GM19452 (cell line): ENCODE measurements around the gene LDB1.

Source experiments
- ATAC-seq: cut with Tn5 transposase; IDR thresholded peaks from one replicate; pipeline ENCODE4 v1.9.1; 2021; ENCODE audit not compliant: unreplicated experiment

LDB1 gene

DNA sequence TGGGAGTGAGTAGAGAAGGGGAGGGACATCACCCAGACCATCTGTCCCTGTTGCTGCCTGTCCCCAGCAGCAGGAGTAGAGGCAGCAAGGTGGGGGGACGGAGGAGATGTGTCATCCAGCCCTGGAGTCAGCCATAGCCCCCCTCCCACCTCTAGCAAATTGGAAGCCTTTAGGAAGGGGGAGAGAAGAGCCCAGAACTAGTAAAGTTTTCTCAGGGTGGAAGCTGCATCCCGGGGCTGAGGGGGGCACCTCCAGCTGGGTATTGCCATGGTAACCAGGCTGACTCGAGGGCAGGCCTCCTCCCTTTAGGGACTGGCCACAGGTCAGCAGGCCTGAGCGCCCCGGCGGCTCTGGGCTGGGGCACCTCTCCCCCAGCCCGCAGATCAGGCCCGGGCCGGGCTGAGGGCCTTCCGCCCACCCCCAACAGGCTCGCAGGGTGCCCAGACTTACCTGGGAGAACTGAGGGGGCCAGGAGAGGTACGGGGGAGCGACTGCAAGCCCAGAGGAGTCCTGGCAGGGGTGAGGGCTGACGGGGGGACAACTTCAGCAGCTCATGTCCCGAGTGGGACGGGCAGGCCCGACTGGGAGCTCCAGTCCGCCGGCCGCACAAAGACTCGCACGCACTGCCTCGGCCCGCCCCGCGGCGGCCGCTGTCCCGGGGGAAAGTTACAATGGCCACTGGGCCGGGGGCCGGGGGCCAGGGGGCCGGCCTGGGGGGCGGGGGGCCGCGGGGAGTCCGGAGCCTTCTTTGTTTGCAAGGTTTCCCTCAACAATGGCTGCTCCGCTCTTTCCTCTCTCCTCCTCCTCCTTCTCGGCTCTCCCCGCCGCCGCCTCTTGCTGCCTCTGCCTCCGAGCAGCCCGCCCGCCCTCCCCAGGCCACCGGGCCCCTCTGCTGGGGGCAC is 6.0 kb downstream of the LDB1 start:
- peak; percentile 19 for ATAC-seq

DNA sequence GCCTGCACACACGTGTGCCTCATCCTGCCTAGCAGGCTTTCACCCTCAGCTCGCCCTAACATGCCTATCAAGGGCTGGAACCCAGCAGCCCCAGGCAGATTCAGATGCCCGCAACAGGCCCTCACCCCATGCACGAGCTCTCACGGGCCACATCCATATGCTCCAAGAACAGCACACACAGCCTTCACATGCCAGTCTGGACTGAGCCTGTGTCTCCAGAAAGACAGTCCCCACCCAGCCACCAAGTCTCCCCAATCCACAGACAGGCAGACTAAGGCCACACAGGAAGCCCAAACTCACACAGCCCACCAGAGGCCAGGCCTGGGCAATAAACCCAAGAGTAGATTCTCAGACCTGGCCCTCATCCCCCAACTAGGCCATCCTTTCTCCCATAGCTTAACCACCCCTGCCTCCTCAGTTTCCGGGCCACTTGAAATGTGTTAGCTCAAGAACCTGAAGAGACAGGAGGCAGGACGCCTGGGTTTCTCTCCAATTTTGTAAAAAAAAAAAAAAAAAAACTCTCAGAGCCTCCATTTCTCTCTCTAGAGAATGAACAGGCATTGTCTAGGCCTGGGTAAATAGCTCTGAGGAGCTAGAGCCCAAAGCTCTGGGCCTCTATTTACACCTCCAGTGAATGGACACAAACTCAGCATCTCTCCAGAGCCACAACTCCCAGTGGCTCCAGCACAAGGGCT is 6.8 kb downstream of the LDB1 start:
- no peak for ATAC-seq

DNA sequence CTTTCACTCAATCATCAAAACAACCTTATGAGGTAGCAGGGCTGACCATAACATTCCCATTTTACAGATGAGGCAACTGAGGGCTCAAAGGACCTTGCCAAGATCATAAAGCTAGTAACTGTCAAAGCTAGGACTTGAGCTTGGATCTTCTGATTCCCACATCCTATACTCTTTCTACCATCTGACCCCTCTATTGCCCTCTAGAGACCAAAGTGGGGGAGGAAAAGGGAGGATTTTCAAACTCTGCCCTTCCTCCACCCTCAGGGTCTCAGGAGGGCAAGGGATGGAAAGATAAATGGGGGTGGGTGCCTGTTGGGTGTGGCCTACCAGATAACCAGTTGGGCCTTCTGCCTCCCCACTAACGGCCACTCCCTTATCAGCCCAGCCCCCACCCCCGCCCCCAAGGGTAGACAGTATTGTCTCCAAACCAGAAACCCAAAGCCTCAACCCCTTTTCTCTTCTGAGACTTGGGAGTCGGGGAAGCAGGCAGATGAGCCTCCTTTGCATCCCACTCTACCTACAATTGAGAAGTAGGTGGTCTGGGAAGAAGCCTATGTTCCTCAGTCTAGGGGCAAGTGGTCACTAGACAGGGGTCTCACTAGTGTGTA is 7.9 kb downstream of the LDB1 start:
- ATAC-seq: no peak

DNA sequence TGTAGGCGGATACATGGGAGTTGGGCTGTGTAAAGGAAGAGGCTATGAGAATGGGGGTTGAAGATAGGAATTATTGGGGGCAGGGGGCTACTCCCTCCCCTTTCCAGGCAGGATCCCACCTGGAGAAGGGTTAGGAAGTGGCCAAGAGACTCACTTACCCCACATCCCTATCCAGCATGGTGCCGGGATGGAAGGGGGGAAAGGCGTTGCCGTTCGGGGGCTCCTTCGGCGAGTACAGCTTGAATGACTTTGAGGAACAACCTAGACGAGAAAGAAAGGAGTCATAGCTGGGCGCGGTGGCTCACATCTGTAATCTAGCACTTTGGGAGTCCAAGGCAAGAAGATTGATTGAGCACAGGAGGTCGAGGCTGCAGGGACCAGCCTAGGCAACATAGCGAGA is 8.9 kb downstream of the LDB1 start:
- no peak for ATAC-seq

DNA sequence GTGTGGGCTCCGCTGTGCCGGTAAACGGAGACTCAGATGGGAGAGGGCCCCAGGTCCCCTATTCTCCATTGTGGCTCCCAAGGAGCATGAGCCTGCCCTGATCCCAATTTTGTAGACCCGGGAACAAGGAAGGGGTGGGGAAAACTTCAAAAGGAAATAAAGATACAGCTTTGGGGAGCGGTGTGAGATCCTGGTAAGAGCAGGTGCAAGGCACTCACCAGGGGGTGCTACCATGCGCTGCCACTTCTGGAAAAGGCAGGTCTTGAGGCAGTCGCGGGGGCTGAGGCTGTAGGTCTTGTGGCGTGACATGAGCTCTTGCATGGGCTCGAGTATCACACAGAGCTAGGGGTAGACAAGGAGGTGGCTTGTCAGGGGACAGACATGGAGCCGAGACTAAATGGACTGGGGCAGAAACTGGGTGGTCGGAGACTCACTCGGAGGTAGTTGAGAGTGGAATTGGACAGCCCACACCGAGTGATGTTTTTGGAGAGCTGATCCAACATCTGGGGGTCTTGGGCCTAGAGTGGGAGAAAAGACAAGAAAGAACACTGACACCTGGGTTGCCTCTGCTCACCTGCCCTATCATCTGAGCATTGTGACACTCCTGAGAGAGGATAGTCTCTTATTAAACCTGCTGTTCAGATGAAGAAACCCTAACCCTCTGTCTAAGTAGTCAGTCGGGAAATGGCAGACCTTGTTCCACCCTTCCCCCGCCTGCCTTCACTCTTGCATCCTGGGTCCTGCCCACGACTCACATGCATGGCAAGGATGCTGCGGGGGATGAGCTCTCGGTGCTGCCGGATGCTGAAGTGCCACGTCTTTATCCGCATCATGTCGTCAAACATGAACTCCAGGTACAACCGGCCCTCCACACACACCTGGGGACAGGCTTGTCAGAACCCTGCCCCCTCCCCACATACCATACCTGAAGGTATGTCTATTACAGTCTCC is 10.7 kb downstream of the LDB1 start:
- no peak for ATAC-seq

DNA sequence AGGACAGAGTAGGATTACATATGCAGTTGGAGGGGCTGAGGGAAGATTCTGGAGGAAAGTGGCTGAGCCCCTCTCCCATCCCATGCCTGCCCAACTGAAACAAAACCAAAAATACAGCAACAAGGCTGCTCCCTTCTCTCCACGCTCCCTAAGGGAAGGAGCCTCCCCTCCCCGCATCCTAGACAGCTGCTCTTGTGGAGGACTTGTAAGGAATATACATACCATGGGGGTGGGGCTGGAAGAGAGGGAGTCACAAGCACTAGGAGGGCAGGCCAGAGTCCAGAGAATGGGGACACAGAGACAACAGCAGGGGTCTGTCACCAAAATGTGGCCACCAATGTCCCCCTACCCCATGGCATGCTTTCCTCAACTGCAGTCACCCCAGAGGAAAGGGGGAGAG is 13.2 kb downstream of the LDB1 start:
- no peak for ATAC-seq

DNA sequence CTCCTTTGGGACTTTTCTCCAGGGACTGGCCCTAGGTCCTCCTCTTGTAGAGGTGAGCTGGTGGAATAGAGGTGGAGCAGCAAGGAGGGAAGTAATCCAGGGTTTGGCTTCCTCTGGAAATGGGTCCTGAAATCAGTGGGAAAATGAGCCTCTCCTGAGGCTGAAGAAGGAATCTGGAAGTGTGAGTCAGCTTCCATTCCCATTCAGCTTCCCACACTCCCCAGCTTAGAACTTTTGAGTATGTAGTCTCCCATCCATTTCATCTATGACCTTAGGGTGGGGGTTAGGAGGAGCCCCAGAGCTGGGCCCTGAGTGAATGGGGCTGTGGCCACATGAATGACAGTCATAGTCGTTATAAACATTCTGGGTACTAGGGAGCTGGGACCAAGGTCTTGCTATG is 17.7 kb downstream of the LDB1 start:
- no peak for ATAC-seq

DNA sequence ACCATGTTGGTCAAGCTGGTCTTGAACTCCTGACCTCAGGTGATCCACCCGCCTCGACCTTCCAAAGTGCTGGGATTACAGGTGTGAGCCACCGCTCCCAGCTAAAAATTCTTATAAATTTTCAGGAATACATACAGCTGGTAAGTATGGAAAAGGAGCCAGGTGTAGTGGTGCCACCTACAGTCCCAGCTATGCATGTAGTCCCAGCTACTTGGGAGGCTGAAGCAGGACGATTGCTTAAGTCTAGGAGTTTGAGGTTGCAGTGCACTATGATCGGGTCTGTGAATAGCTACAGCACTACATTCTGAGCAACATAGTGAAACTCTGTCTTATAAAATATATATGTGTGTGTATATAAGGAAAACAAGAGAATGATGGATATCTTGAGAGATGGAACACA is 19.0 kb downstream of the LDB1 start:
- ATAC-seq: no peak

DNA sequence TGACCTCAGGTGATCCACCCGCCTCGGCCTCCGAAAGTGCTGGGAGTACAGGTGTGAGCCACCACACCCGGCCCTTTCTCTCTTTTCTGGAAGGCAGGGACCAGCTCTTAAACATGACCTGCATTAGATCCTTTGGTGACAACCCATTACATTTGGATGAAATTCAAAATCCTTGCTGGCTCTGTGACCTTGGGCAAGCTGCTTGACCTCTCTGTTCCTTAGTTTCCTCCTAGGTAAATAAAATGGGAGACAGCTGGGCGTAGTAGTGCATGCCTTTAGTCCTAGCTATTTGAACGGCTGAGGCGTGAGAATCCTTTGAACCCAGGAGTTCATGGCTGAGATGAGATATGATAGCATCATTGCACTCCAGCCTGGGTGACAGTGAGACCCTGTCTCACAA is 23.7 kb downstream of the LDB1 start:
- ATAC-seq: no peak

DNA sequence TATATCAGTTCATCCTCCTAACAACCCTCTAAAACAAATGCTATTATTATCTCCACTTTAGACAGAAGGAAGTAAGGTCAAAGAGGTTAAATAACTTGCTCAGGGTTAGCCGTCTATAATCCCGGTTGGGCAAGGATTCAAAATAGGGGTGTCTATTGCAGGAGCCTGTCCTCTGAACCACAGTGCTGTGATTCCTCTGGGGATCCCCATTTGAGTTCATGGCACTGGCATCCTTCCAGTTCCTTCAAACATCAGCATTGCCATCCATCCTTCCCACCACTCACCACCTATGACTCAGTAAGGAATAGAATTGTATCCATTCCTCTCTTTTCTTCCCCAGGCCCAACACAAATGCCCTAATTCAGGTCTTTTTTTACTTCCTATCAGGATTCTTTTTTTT is 29.4 kb downstream of the LDB1 start:
- ATAC-seq: no peak

DNA sequence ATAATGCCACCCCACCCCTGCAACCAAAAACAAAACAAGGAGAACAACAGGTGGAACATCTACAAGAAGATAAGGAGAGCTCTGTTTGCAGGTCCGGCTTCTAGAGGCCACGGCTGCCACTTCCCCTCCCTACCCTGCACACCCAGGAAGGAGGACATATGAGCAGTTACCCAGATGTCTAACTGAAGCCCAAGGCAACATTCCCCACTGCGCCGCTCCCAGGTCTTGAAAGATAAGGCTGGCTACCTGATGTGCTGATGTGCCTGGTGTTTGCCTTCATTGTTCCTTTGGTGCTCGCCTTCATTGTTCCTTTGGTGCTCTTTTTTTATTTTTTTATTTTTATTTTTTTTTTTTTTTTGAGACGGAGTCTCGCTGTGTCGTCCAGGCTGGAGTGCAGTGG is 34.0 kb downstream of the LDB1 start:
- ATAC-seq: no peak

DNA sequence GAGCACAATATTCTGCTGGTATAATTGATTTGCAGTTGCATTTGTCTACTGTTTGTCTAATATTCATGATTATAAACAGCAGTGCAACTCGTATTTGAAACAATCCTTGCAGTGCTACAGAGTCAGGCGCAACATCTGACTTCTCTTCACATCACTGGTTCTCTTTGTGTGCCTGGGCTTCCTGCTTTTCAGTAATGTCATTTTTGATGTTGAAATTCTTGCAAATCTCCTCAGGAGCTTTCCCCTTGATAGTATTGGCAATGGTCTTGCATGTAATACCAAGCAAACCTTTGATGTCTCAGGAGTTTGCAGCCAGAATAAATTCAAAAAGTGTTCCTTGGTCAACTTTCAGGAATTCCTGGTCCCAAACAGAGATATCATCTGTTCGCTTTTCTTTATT is 34.8 kb downstream of the LDB1 start:
- ATAC-seq: no peak

DNA sequence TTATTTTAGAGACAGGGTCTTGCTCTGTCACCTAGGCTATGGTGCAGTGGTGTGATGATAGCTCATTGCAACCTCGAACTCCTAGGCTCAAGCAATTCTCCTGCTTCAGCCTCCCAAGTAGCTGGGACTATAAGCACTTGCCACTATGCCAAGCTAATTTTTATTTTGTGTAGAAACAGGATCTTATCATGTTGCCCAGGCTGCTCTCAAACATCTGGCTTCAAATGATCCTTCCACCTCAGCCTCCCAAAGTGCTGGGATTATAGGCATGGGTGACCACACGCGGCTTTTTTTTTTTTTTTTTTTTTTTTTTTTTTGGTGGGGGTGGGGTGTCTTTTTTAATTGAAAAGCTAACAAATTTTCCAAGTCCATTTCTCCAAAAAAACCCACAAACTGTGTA is 36.6 kb downstream of the LDB1 start:
- ATAC-seq: no peak

DNA sequence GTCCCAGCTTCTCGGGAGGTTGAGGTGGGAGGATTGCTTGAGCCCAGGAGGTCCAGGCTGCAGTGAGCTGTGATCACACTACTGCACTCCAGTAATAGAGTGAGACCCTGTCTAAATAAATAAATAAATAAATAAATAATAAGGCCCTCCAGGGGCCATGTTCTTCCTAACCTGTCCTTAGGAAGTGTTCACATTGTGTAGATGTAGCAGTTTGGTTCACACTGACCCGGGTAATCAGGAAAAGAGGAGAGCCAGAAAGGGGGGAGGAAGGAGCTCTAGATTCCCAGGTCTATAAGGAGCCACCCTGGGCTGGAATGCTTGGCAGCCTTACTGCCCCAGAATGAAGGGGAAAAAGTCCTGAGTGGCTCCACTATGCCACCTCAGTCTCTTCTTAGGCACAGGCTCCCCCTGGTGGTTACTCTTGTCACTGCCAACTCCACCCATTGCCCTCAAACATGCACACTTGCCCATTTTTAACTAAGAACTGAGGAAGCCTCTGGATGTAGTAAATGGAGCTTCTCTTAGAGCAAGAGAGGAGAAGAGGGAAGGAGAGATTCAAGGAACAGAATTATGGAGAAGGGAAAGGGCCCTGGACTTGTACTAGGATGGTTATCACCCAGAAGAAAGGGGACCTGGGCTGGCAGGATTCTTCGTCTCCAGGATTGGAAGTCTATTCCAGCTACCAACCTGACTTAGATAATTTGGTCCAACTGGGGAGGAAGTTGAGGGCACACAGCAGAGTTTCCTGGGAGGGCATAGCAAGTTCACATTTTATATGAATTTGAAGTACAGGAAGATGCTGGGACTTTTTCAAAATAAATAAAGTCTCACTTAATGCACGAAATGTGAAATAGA is 47.3 kb downstream of the LDB1 start:
- ATAC-seq: no peak

DNA sequence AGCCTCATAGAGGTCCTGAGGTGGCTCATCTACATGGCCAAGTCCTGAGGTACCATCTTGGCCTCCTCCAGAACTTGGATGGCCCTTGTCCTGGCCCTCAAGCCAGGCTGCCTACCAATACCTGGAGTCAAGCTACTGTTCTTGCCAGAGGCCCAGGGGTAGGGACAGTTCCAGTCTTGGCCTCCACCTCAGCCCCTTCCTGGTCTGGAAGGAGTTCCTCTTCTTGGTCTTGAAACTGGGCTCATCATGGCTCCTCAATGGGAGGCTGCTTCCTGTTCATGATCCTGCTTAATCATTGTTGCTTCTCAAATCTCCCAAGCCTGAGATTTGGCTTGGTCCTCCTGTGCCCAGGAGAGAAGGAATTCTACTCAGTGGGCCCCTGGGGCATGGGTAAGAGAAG is 51.1 kb downstream of the LDB1 start:
- ATAC-seq: no peak

DNA sequence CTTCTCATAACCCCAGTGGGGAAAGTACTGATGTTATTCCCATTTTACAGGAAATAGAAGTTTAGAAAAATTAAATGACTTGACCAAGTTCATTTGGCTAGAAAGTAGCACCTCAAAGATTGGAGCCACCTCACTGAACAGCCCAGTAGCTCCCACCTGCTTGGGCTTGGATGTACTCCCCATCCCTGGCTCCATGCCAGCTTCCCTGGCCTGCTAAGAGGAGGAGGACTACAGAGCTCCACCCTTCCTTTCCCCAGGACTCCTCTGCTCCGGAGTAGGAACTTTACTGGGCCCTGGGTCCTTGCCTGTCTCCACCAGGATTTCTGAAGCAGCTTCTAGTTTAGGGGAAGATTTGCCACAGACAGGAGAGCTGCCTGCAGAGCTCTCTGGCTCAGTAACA is 52.0 kb downstream of the LDB1 start:
- ATAC-seq: no peak

DNA sequence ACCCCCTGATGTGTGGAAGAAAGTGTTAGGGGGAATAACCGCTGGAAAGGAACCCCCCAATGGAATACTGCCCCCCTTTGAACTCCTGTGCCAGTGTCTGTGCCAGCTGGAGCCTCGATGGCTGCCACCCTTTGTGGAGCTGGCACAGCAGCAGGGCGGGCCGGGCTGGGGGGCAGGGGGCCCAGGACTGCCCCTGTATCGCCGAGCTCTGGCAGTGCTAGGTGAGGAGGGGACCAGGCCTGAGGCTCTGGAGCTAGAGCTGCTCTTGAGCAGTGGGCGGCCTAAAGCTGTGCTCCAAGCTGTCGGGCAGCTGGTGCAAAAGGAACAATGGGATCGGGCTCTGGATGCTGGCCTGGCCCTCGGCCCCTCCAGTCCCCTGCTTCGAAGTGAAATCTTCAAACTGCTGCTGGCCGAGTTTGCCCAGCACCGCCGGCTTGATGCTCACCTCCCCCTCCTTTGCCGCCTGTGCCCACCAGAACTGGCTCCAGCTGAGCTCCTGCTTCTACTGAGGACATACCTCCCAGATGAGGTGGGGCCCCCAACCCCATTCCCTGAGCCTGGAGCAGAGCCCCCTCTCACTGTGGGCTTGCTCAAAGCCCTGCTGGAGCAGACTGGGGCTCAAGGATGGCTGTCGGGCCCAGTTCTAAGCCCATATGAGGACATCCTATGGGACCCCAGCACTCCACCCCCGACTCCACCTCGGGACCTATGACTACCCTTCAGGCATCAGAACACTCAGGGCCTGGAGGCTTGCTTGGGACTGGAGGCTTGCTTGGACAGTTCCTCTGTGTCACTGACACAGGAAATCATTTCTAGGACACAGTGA is 52.9 kb downstream of the LDB1 start:
- no peak for ATAC-seq

DNA sequence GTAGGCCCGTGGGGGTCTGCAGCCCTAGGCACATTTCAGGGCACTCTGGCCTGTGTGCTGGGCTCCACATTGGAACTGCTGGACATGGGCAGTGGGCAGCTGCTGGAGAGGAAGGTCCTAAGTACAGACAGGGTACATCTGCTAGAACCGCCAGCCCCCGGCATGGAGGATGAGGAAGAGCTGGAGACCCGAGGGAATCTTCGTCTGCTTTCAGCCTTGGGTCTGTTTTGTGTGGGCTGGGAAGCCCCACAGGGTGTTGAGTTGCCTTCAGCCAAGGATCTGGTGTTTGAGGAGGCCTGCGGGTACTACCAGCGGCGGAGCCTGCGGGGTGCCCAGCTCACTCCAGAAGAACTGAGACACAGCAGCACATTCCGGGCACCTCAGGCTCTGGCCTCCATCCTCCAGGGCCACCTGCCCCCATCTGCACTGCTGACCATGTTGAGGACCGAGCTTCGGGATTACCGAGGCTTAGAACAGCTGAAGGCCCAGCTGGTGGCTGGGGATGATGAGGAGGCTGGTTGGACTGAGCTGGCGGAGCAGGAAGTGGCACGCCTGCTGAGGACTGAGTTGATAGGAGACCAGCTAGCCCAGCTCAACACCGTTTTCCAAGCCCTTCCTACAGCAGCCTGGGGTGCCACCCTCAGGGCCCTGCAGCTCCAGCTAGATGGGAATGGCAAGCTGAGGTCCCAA is 53.6 kb downstream of the LDB1 start:
- no peak for ATAC-seq
